ENCODE data around the gene BAZ2B. TPM values are rescaled to one million over a fixed set of nuclear protein-coding genes. Genes with fewer than 3 reads are reported as not detected.

BAZ2B gene
- total RNA-seq, 1 donor from 2014 or later, result 81.5 TPM

DNA sequence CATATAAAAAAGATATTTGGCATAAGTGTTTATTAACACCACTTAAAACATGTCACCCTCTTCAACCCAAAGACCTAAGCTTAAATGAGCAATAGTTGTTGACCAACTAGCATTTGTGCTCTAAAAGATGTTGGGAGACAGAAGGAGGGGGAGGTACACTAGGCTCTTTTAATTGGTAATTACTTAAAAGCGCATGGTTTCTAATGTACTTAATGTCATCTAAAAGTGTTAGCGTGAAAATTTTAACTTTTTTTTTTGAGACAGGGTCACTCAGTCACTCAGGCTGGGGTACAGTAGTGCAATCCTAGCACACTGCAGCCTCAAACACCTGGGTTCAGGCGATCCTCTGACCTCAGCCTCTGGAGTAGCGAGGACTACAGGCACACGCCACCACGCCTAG is 335.3 kb downstream of the BAZ2B start:
- TF ChIP-seq, protein P1, sequence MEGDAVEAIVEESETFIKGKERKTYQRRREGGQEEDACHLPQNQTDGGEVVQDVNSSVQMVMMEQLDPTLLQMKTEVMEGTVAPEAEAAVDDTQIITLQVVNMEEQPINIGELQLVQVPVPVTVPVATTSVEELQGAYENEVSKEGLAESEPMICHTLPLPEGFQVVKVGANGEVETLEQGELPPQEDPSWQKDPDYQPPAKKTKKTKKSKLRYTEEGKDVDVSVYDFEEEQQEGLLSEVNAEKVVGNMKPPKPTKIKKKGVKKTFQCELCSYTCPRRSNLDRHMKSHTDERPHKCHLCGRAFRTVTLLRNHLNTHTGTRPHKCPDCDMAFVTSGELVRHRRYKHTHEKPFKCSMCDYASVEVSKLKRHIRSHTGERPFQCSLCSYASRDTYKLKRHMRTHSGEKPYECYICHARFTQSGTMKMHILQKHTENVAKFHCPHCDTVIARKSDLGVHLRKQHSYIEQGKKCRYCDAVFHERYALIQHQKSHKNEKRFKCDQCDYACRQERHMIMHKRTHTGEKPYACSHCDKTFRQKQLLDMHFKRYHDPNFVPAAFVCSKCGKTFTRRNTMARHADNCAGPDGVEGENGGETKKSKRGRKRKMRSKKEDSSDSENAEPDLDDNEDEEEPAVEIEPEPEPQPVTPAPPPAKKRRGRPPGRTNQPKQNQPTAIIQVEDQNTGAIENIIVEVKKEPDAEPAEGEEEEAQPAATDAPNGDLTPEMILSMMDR (IDR thresholded peaks at IDR 0.05), result no peak
- Mint-ChIP-seq H3K36me3 (ENCODE audit: unreplicated experiment) (peaks cover 20% of the 10 kb centered on the region), H3K27ac (ENCODE audit: unreplicated experiment) (no peak overlapping the region), H3K4me1 (ENCODE audit: unreplicated experiment) (peaks cover 26% of the 10 kb centered on the region), H3K4me3 (ENCODE audit: unreplicated experiment) (no peak overlapping the region), H3K27me3 (ENCODE audit: unreplicated experiment) (no peaks in the 10 kb centered on the region), H3K9me3 (ENCODE audit: unreplicated experiment) (no peaks in the 10 kb centered on the region)
- no peak for DNase-seq (ENCODE audit: extremely low spot score, unreplicated experiment)

DNA sequence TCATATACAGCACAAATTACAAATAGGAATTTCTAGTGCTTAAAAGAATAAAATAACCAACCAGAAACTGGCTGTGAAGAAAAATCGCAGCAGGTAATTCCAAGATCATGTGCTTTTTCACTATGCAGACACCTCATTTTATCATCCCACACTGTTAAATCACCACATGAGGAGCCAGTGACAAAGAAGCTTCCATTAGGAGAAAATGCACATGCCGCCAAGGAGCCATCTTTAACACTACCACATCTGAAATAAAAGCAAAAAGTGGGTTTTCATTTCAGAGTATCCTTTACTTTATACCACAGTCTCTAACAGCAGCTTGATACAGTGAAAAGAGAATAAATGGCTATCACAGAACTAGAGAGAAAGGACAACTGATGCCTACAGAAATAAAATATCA is 336.6 kb downstream of the BAZ2B start:
- TF ChIP-seq, protein P1 (IDR thresholded peaks at IDR 0.05), result no peak
- H3K9me3 Mint-ChIP-seq (ENCODE audit: unreplicated experiment), result no peaks in the 10 kb centered on the region
- no peaks in the 10 kb centered on the region for H3K27me3 Mint-ChIP-seq (ENCODE audit: unreplicated experiment)
- no peak overlapping the region for H3K27ac Mint-ChIP-seq (ENCODE audit: unreplicated experiment)
- no peak overlapping the region for H3K4me3 Mint-ChIP-seq (ENCODE audit: unreplicated experiment)
- H3K36me3 Mint-ChIP-seq (ENCODE audit: unreplicated experiment), result peaks cover 25% of the 10 kb centered on the region
- no peak for DNase-seq (ENCODE audit: extremely low spot score, unreplicated experiment)
- peaks cover 14% of the 10 kb centered on the region for H3K4me1 Mint-ChIP-seq (ENCODE audit: unreplicated experiment)

DNA sequence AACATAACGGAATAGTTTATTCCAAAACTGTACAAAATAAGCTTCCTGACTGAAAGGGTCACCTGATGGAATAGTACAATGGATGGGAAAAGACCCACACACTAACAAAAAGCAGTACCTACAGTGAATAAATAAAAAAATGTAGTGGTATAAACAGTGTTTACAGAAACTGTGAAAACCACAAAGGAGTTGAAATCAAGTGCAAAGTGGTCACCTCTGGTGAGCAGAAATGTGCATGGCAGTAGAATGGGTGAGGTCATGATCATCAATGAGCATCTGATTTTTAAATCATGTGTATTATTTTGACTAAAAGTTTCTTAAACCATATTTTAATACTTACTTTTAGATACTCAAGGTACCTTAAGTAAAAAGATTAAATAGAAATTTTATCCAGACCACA is 341.2 kb downstream of the BAZ2B start:
- TF ChIP-seq, protein P1 (IDR thresholded peaks at IDR 0.05), result no peak
- Mint-ChIP-seq H3K27ac (ENCODE audit: unreplicated experiment) (no peak overlapping the region), H3K36me3 (ENCODE audit: unreplicated experiment) (peaks cover 44% of the 10 kb centered on the region), H3K4me1 (ENCODE audit: unreplicated experiment) (no peaks in the 10 kb centered on the region), H3K4me3 (ENCODE audit: unreplicated experiment) (no peak overlapping the region), H3K9me3 (ENCODE audit: unreplicated experiment) (no peaks in the 10 kb centered on the region), H3K27me3 (ENCODE audit: unreplicated experiment) (no peaks in the 10 kb centered on the region)
- no peak for DNase-seq (ENCODE audit: extremely low spot score, unreplicated experiment)

DNA sequence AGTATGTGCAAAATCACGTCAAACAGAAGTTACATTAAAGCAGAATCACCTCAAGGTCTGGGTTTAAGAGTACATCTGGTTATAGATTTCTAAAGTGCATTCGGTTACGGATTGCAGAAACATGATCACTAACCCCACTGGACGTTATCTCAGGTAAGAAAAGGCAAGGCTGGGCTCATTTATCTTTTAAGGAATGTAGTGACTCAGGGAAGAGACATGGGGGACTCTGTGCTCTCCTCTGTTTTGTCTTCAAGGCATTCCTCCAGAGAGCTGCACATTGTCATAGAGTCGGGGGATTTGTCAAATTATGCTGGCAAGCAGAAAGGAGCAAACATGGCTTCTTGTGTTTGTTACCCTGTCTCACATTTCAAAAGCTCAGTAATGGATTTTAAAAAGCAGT is 344.2 kb downstream of the BAZ2B start:
- TF ChIP-seq, protein P1 (IDR thresholded peaks at IDR 0.05), result no peak
- Mint-ChIP-seq H3K4me1 (ENCODE audit: unreplicated experiment) (peaks cover 11% of the 10 kb centered on the region), H3K36me3 (ENCODE audit: unreplicated experiment) (peaks cover 40% of the 10 kb centered on the region), H3K27ac (ENCODE audit: unreplicated experiment) (no peak overlapping the region), H3K4me3 (ENCODE audit: unreplicated experiment) (no peak overlapping the region), H3K9me3 (ENCODE audit: unreplicated experiment) (no peaks in the 10 kb centered on the region), H3K27me3 (ENCODE audit: unreplicated experiment) (no peaks in the 10 kb centered on the region)
- no peak for DNase-seq (ENCODE audit: extremely low spot score, unreplicated experiment)

DNA sequence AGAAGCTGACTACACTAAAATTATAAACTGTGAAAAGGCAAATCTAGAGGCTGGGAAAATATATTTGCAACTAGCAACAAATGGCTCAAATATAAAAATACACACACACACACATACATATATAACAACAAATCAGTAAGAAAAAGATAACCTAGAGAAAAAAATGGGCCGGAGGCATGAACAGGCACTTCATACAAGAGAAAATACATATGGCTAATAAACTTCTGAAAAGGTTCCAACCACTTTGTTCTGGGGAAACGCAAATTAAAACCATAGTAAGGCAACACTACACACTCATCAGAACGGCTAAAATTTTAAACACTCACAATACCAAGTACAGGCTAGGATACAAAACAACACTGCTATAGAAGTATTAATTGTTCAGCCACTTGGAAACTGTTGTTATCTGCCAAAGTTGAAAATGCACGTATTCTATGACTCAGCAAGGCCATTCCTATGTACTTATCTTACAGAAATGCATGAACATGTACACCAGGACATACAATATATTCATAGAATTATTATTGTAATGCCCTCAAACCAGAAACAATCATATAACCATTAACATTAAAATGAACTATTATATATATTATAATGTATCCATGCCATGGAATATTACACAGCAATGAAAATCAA is 345.5 kb downstream of the BAZ2B start:
- DNase-seq (ENCODE audit: extremely low spot score, unreplicated experiment), result no peak
- TF ChIP-seq, protein P1 (IDR thresholded peaks at IDR 0.05), result no peak
- Mint-ChIP-seq H3K4me3 (ENCODE audit: unreplicated experiment) (no peak overlapping the region), H3K27me3 (ENCODE audit: unreplicated experiment) (no peaks in the 10 kb centered on the region), H3K27ac (ENCODE audit: unreplicated experiment) (no peak overlapping the region), H3K4me1 (ENCODE audit: unreplicated experiment) (peaks cover 11% of the 10 kb centered on the region), H3K9me3 (ENCODE audit: unreplicated experiment) (no peaks in the 10 kb centered on the region), H3K36me3 (ENCODE audit: unreplicated experiment) (peaks cover 43% of the 10 kb centered on the region)

Other genes starting within 250 kb of the BAZ2B start
- 89.5 and 92.8 TPM in 2 replicates for gene MARCHF7, start 96.0 kb upstream of the BAZ2B start, total RNA-seq
- gene CD302, start 181.7 kb upstream of the BAZ2B start, total RNA-seq, result 18.4 and 19.3 TPM in 2 replicates